NCI-H2196 (cell line): ENCODE data around the gene FGD4.
"Not testable (repeated sequence)": the region's sequence is repeated elsewhere in the genome, so short reads cannot be mapped to it uniquely, and the experiment has no call there.

Source experiments
- DNase-seq: peaks from one replicate; lab custom pipeline; 2025; ENCODE audit not compliant: unreplicated experiment; lab: John Stamatoyannopoulos, UW

Gene FGD4

DNA sequence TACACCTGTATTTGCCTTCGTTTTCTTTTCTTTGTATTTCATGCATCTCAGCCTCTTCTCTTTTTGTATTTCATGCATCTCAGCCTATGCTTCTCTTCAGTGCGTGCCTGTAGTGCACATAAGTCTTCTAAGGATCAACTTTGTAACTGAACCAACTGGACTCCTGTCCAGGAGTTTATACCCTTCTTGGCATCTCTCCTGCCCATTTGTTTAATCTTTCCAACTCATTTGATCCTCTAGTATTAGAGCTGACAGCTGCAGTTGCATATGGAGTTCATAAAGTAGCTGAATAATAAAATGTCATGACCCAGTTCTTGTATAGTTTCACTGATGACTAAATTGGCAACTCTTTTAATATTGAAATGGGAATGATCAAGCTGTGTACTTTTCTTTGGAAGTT is 89.7 kb downstream of the FGD4 start:
- no peak for DNase-seq

DNA sequence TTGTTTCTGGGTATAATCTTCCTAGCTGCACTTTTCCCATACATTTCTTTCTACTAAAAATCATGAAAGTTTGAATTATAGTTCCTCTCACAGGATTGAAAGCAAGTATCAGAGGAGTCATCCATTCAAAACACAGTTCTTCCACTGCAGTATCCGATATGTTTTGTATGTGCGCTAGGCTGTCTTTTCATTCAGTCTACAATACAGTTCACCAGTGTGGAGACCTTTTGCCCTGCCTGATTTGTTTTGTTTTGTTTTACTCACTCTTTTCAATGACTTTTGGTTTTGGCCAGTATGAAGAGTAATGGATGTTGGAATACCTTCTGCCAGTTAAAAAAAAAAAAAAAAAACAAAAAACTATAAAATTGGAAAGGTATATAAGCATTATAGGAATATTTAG is 91.4 kb downstream of the FGD4 start:
- DNase-seq = no peak

DNA sequence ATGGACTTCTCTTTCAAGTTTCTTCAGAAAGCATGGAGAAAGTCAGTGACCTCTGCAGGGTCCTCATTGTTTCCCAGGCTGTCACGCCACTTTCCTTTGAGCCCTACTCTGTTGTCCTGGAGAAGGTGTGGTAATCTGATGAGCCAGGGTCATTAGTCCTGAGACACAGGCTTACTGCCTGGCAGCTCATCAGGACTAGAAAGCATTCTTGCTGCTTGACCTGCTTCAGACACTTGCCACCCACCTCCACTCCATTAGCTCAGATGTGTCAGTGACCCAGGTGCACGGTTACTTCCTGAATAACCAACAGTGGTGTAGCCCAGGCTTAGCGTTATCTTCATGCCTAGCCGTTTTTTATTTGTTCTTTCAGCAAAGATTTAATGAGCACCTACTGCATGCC is 93.9 kb downstream of the FGD4 start:
- DNase-seq = no peak

DNA sequence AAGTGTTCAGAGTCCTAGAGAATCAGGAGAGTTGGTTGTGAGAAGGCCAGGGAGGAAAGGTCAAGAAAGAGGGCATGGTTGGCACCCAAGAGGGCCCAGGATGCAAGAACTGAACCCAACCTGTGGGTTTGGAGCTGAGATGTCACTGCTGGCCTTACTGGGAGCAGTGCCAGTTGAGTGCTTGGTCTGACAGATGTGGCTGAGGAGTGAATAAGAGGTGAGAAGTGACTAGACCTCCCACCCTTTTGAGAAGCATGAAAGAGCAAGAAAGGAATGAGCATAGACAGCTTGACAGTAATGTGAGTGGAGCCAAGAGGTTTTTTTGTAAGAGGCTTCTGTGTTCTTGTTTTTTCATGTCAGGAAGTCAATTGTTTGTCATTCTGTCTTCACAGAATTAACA is 95.3 kb downstream of the FGD4 start:
- DNase-seq = no peak

DNA sequence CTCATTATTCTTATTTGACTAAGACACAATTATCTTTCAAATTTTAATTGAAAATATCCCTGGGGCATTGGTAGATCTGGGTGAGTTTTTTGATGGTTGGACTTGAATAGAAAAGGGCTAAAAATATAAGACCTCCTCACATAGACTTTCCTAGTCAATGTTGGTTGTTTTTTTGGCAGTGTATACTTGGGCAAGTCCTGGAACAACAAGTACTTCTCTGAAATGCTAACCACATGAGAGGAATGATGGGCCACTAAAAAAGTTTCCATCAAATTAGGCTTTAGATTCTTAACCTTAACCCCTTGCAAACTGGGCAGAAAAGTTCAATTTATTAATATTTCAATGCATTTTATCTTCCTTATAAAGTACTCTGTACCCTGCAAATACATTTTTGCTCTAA is 97.6 kb downstream of the FGD4 start:
- DNase-seq = no peak

DNA sequence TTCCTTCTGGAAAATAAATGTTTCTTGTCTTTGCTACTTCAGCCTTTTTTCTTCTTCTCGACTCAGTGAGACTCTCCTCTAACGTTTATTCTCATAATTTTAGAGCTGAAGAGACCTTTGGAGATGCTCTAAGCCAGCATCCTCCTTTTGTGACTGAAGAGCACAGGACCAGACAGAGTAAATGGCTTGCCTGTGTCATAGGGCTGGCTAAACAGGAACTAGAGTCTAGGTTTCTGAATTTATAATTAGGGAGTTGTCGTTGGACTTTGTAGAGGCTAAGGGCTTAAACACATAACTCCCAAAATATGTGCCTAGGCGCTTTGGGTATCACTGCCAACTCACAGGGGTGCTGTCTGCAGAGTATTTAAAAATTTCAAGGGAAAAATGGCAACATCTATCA is 98.5 kb downstream of the FGD4 start:
- DNase-seq = no peak

DNA sequence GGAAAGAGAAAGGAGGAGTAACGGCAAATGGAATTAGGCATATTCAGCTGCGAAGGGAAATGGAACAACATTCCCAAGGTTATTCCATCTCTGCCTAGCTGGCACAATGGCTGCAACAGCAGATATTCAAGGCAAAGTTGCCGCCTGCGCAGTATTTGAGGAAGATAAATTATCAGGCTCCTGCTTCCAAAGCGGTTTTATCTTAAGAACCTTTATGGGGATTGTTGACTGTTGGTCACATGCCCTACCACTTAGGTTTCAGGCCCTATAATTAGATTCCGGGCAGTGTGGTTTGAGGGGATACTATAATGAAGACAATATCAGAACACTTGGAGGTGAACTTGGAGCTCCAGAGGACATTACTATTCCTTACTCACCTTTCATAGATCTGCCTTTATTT is 99.7 kb downstream of the FGD4 start:
- no peak for DNase-seq

DNA sequence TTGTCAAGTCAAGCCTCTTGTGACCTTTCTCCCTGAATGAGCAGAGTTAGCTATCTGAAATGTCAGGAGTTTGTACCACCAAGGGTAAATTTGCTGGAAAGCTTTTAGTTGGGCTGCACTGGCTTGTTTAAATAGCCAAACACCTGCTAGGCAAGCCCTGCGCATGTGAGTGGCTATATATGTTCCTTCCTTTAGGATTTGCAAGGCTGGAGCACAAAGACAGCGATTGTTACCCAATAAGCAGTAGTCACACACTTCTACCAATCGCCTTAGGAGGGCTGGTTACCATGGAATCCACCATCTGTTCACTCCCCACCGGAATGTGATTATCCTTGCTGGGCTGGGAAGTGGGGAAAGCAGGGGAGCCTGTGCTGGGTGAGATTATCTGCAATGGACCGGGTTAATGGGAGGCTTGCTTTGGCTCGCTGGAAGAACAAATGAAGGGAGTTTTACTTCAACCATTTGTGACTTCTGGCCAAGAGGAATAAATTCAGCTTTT is 102.5 kb downstream of the FGD4 start:
- DNase-seq = peak; percentile 82

DNA sequence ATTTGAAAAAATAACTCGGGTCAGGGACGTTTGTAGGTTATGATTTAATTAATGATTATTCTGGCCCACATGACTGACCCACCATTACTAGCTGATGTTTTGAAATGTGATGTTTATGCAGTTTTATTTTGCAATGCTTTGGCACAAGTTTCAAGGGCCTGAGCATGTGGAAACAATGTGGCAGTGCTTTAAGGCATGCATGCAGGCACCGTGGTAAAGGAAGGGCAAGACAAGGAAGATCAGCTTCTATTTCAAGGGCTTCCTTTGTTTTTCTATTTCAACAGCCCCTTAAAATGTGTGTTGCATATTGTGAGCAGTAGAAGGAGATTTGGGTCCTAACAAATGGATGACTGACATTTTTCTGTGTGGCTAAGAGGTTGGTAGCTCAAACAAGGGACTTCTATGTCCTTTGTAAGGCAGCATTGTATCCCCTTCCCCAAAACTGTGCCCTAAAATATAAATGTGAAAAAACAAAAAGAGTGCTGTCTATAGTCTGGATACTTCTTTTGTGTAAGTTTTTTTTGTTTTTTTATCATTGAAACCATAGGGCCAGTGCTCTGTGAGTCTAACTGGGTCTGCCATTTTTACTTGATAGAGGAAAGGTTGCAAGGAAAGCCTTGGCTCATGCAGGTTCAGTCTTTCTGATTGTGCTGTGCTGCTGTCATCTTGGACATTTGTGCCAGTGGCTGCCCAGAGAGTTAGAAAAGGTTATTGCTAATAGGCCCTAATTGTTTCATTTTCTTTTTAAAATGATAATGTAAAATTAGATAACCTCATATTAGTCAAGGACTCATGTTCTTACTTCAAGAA is 103.5 kb downstream of the FGD4 start:
- DNase-seq = no peak

DNA sequence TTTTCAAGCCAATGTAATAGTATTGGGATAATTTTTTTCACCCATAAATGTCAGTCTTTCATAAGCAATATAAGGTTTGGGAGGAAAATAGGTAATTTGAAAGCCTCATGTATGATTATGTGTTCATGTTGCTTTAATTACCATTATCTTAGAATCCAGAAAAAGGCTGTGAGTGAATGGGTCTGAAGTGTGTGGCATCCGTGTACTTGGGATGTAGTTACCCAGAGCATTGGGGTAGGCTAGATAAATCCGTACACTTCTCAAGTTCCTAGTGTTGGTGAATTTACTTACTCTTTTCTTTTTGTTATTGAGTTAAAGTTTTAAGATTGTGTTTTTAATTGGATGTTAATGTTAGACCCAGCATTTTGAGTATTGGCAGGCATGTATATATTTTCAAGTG is 104.4 kb downstream of the FGD4 start:
- no peak for DNase-seq

DNA sequence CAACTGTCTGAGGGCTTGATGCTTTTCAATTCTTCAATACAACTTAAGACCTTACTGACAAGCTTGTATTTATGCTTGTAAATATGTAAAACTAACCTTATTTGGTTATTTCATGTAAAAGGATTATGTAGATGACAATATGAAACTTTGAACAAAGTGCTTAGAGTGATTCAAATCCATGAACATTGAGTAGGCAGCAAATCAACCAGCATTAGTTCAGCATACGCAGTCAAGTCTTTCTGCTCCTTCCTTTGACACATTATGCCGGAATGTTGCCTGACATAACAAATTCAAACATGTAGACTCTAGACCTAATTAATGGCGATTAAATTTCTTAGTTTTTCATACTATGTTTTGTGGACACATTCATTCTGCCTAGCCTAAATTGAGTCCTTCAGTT is 105.2 kb downstream of the FGD4 start:
- DNase-seq = no peak

DNA sequence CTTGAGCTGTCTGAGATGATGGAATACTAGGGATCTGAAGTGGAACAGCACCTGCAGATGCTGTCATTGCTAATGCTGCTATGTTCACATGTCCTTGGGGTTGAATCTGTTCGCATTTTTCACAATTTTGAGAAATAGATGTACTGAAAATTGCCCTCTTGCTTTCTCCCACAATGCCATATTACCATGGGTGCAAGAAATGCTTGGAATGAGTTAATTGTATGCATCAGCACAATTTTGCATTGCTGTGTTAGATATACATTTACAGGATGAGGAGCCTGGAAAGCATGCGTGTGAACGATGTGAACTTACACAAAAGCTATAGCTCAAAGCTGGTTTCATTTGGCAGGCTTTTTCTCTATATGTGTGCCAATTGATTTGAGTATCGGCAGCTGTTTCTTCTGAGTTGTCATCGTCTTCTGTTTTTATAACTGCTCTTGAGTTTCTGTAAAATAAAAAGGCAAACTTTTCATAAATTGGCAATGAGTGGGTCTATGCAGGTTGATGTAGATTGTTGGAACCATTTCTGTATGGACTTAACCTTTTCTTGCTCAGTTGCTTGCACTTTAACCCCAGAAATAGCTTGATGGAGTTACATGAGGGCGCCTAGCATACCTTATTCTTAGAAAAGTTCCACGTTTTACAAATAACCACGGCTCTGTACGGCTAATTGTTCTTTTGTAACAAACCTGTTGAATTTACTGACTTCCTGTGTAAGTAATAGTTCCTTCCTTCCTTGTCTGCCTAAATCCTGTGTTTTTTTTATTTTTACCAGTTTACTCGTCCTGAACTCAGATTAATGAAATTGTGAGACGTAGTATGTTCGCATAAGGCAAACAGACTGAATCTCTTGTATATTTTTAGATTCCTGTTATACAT is 105.9 kb downstream of the FGD4 start:
- DNase-seq = no peak

DNA sequence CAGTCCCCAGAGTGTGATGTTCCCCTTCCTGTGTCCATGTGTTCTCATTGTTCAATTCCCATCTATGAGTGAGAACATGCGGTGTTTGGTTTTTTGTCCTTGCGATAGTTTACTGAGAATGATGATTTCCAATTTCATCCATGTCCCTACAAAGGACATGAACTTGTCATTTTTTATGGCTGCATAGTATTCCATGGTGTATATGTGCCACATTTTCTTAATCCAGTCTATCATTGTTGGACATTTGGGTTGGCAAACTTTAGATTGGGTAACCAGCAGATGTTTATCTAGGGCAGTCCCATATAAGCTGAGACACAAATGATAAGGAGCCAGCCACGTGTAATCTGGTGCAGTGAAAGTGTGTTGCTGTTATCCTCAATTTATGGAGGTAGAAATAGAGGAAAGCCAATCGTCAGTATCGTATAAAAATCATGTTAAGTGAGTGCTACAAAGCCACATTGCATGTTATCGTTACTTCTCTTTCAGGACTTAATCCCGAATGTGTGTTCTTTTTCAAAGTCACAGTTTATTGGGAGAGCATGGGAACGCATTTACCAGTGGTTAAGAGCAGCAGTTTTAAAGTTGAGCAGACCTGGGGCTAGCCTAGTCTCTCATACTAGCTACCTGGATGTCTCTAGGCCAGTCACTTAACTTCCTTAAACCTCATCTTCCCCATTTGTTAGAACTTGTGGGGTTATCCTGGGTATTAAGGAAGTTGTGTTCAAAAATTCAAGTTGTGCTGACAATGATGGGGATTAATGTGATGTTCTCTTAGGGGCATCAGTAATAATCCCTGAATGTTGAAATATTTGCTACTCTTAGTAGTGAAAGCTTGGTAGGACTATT is 108.0 kb downstream of the FGD4 start:
- not testable (repeated sequence) for DNase-seq

DNA sequence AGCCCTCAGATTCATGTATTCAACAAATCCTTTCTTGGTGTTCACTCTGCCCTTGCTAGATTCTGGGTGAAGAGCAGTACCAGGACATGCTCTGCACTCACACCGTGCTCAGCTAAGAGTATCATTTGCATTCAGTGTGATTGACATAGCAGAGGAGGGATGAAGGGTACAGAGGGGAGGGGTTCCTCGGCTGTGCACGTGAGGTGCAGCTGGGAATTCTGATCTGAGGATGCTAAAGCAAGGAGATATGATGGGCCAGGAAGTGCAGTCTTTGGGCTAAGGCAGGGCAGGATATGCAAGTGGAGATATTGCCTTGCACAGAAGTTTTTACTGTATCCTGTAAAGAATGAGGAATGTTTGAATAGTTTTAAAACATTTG is 108.6 kb downstream of the FGD4 start:
- no peak for DNase-seq

DNA sequence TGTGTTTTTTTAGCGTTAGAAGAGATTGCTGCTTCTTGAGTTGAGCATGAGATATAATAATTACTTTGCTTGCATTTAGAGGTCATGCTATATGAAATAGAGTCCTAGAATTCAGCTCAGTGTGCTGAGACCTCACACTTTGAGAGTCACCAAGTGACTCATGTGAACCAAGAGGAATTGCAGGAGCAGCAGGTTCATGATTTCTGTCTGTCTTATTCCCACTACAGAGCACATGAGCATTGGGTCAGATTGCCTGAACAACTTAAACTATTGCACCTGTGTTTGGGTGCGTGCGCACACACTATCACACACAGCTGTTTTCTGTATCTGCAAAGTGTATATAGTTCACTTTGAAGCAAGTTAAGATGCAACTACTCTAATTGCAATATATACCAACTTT is 109.3 kb downstream of the FGD4 start:
- no peak for DNase-seq

DNA sequence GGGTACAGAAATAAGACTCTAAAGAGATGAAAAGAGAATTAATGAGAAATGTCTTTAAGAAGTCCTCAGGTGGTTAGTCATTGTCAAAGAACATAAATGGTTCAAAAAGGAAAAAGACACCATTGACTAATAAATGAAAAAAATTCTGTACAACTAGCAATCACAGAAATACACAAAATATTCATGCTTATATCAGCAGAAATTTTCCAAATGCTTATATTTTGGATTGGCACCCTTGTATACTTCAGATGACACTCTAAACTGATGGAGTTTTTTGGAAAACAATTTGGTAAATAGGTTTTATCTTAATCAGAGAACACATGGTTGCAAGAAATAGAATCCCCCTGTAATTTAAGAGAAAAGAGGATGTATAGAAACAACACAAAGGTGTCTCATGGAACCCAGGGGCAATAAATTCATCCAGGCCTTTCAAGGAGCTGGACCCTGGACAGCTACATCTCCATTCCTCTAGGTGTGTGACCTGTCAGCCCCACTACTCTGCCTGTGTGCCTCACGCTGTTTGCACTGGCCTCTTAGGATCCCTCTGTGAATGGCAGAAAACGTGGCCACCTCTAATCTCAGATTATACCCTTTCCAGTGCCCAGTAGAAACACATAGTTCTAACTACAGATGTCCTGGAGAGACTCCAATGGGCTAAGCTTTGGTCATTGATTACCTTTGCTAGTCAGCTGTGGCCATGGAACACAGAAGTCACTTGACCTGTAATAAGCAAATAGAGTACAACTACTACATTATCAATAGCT is 110.2 kb downstream of the FGD4 start:
- no peak for DNase-seq

DNA sequence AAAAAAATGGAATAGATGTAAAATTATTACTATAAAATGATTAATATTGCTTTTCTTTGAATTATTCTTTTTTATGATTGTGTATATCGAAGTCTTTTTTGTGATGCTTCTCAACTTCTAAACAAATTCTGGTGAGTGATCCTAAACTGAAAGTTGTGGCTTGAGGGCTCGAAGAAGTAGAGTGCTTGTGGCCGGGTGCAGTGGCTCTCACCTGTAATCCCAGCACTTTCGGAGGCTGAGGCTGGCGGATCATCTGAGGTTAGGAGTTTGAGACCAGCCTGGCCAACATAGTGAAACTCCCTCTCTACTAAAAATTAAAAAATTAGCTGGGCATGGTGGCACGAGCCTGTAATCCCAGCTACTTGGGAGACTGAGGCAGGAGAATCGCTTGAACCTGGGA is 112.6 kb downstream of the FGD4 start:
- DNase-seq = not testable (repeated sequence)

DNA sequence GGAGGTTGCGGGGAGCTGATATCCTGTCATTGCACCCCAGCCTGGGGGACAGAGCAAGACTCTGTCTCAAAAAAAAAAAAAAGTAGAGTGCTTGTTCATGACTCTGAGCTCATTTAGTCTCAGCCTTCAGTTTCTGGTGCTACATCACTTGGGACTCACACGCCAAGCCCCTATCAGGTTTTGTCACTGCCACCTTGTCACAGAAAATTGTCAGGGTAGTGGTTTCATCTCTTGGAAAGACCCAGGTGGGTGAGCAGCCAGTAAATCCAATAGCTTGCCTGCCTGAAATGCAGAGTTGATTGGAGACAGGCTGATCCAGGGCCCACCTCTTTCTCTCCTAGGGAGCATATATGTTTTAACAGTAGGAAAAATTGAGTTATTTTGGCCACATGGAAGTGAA is 113.0 kb downstream of the FGD4 start:
- DNase-seq = no peak

DNA sequence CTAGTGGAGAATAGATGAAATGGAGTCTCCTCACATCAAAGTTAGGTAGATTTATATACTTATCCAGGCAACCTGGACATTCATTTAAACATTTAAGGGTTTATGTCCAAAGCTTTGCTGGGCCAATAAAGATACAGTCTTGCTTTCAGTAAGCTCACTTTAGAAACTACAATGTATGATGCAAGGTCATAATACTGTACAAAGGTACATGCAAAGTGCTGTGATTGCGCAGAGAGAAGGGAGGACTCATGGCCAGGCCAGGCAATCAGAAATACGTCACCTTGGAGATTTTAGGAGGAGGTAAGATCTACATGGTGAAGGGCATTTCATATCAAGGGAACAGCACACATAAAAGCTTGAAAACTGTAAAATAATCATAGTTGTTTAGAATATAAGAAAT is 113.6 kb downstream of the FGD4 start:
- no peak for DNase-seq

DNA sequence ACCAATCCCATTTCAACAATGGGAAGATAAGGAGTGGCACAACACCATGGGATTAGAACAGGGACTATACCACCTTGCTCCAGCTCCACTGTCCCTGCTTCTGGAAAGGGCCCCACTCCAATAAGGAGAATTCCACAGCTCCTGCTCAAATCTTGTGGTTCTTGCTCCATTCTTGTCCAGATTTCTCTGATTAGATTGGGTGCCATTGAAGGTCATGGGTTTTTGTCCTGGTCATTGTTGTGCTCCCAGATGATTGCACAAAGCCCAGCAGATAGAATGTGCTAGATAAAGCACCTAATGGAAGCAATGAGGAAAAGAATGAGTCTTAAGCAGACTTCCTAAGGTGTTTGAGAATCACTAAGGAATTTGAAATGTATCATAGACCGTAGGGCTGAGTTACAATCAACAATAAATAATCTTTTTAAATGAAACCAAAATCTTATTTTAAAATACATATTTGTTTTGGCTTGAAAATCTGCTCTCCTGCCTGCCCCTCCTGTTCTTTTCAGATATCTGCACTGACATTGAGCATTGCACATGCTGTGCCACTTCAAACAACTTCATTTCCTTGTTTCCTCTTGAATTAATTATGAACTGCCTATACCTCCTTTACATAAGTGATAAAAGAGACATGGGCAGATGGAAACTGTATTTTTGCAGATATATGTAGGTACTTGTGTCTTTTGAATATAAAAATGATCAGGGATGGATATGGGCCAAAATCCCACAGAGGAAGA is 115.9 kb downstream of the FGD4 start:
- no peak for DNase-seq
